ENCODE measurements around the gene RPS2.
A peak's percentile ranks its signal among the peaks of the same experiment; 100 is the strongest.
"Not testable (repeated sequence)": the region's sequence is repeated elsewhere in the genome, so short reads cannot be mapped to it uniquely, and the experiment has no call there.

The RPS2 gene

DNA sequence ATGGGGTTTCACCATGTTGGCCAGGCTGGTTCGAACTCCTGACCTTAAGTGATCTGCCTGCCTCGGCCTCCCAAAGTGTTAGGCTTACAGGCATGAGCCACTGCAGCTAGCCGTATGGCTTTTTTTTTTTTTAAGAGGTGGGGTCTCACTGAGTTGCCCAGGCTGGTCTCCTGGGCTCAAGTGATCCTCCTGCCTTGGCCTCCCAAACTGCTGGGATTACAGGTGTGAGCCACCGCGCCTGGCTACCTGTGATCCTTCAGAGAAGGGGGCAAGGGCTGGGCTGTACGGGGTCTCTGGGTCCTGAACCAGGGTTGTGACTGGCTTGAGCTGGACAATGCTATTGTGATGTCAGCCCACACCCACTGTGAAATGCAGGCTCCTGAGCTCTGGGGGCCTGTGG, 1.8 kb upstream of the RPS2 start, which contains the start of gene RNF151:
RNF151 (plus strand) TSS at position 397 of the 400 bp plus-strand sequence. CDS start 26 bp downstream, outside the sequence.
- Histone ChIP-seq H3K36me3 (ENCODE audit: low read depth) (peaks cover 34% of the 10 kb centered on the region), H3K4me3 (ENCODE audit: severe bottlenecking) (peak within 1 kb of the TSS; percentile 81), H3K9me3 (ENCODE audit: severe bottlenecking) (no peaks in the 10 kb centered on the region), H3K27ac (ENCODE audit: poor library complexity, severe bottlenecking) (peak within 1 kb of the TSS; percentile 93), H3K4me1 (ENCODE audit: insufficient read depth, poor library complexity, severe bottlenecking) (peaks cover 14% of the 10 kb centered on the region), H3K27me3 (ENCODE audit: insufficient read depth, poor library complexity, severe bottlenecking) (no peaks in the 10 kb centered on the region)
- TF ChIP-seq, protein P1, sequence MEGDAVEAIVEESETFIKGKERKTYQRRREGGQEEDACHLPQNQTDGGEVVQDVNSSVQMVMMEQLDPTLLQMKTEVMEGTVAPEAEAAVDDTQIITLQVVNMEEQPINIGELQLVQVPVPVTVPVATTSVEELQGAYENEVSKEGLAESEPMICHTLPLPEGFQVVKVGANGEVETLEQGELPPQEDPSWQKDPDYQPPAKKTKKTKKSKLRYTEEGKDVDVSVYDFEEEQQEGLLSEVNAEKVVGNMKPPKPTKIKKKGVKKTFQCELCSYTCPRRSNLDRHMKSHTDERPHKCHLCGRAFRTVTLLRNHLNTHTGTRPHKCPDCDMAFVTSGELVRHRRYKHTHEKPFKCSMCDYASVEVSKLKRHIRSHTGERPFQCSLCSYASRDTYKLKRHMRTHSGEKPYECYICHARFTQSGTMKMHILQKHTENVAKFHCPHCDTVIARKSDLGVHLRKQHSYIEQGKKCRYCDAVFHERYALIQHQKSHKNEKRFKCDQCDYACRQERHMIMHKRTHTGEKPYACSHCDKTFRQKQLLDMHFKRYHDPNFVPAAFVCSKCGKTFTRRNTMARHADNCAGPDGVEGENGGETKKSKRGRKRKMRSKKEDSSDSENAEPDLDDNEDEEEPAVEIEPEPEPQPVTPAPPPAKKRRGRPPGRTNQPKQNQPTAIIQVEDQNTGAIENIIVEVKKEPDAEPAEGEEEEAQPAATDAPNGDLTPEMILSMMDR (IDR thresholded peaks at IDR 0.05; ENCODE audit: poor library complexity, severe bottlenecking), result no peak
- DNase-seq (ENCODE audit: low spot score) (no peak), ATAC-seq (ENCODE audit: low read depth) (no peak)

DNA sequence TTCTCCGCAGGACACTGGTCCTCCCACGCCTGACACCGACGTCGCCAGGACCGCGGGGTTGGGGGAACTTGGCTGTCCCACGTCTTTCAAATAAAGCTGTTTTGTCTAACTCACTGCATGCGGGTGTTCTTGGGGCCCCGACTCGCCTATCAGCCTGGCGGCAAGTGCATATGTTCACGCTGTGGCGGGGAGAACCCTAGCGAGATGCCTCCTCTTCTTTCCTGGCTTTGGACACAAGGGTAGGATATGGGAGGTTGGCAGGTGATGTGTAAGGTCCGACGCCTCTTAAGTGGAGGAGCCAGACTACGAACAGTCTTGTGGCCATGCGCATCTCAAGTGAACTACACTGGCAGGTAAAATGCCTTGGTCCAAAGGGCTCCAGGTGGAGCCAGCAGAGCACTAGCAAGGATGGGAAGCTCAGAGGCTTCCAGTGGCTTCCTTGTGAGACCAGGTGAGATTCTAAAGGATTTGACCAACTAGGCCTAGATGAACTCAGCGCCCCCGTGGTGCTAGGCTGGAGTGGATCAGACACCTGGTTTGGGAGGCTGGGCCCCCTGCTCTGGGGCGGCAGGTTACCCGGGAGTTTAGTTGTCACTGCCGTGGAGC, 873 bp upstream of the RPS2 start:
- no peaks in the 10 kb centered on the region for H3K27me3 ChIP-seq (ENCODE audit: insufficient read depth, poor library complexity, severe bottlenecking)
- no peak for DNase-seq (ENCODE audit: low spot score)
- peak overlapping the region; percentile 81 for H3K4me3 ChIP-seq (ENCODE audit: severe bottlenecking)
- H3K27ac ChIP-seq (ENCODE audit: poor library complexity, severe bottlenecking), result peak overlapping the region; percentile 93
- peaks cover 38% of the 10 kb centered on the region for H3K36me3 ChIP-seq (ENCODE audit: low read depth)
- no peaks in the 10 kb centered on the region for H3K9me3 ChIP-seq (ENCODE audit: severe bottlenecking)
- ATAC-seq (ENCODE audit: low read depth), result no peak
- peaks cover 14% of the 10 kb centered on the region for H3K4me1 ChIP-seq (ENCODE audit: insufficient read depth, poor library complexity, severe bottlenecking)
- TF ChIP-seq, protein P1 (IDR thresholded peaks at IDR 0.05; ENCODE audit: poor library complexity, severe bottlenecking), result no peak

DNA sequence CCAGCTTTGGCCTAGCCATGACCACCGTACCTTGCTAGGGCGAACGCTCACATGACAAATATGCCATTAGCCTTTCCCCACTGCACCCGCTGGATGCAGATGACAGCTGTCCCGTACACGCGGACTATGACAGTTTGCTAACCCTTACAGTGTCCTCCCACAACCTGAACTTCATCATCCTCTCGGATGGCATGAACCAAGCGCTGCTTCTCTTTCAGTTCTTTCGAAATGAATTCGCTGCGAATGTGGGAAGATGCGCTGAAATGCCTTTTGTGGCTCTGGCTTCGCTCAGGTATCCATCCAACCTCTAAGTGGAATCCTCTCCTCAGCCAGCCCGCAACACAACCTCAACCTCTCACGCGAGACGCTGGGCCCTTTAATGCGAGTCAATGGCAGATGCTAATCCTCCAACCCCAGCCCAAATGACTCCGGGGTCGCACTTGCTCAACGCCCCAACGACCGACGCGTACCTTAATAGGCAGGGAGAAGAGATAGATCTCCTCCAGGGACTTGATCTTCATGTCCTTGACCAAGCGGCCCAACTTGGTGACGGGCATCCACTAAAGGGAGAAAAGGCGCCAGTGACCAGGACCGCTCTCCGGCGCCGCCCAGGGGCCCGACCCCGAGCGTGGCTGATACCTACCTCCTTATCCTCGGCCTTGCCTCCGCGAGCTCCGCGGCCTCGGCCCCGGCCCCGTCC, 670 bp downstream of the RPS2 start:
- H3K27me3 ChIP-seq (ENCODE audit: insufficient read depth, poor library complexity, severe bottlenecking), result no peaks in the 10 kb centered on the region
- peak overlapping the region; percentile 81 for H3K4me3 ChIP-seq (ENCODE audit: severe bottlenecking)
- H3K36me3 ChIP-seq (ENCODE audit: low read depth), result peaks cover 38% of the 10 kb centered on the region
- peaks cover 14% of the 10 kb centered on the region for H3K4me1 ChIP-seq (ENCODE audit: insufficient read depth, poor library complexity, severe bottlenecking)
- TF ChIP-seq, protein P1 (IDR thresholded peaks at IDR 0.05; ENCODE audit: poor library complexity, severe bottlenecking), result no peak
- ATAC-seq (ENCODE audit: low read depth) (no peak), DNase-seq (ENCODE audit: low spot score) (peak; percentile 35)
- peak overlapping the region; percentile 93 for H3K27ac ChIP-seq (ENCODE audit: poor library complexity, severe bottlenecking)
- H3K9me3 ChIP-seq (ENCODE audit: severe bottlenecking), result no peaks in the 10 kb centered on the region

DNA sequence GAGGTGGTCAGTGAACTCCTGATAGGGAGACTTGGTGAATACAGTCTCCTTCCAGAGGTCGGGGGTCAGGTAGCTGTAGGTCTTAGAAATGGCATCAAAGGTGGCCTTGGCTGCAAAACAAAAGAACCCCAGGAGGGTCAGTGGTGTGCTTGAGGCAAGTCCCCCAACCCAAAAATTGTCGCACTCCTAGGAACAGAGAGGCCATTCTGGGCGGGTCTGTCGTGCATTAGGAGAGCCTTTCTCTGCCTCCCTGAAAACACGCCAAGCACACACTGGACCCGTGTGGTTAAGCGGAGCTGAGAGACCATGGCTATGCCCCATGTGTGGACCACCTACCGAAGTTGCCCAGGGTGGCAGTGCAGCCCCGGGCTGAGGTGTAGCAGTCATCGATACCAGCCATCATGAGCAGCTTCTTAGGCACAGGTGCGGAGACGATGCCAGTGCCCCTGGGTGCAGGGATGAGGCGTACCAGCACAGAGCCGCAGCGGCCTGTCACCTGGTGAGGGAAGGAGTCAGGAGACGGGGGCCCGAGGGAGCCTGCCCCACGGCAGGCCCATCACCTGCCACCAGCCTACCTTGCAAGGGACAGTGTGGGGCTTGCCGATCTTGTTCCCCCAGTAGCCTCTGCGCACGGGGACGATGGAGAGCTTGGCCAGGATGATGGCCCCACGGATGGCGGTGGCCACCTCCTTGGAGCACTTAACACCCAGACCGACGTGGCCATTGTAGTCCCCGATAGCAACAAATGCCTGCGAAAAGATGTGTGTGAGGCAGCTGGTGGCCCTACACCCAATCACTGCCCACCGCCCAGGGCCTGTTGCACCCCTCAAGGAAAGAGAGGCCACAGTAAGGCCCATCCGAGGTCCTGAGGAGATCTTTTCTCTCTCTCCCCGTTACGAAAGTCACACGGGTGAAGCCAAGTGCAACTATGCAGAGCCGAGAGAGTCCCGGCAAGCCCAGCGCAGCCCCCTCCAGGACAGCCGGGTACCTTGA, 2.2 kb downstream of the RPS2 start:
- not testable (repeated sequence) for H3K9me3 ChIP-seq (ENCODE audit: severe bottlenecking); H3K27me3 ChIP-seq (ENCODE audit: insufficient read depth, poor library complexity, severe bottlenecking); ATAC-seq (ENCODE audit: low read depth)
- Histone ChIP-seq H3K27ac (ENCODE audit: poor library complexity, severe bottlenecking) (peak overlapping the region; percentile 93), H3K4me1 (ENCODE audit: insufficient read depth, poor library complexity, severe bottlenecking) (peaks cover 14% of the 10 kb centered on the region), H3K4me3 (ENCODE audit: severe bottlenecking) (peak overlapping the region; percentile 81), H3K36me3 (ENCODE audit: low read depth) (peaks cover 38% of the 10 kb centered on the region)
- DNase-seq (ENCODE audit: low spot score), result peak; percentile 50

DNA sequence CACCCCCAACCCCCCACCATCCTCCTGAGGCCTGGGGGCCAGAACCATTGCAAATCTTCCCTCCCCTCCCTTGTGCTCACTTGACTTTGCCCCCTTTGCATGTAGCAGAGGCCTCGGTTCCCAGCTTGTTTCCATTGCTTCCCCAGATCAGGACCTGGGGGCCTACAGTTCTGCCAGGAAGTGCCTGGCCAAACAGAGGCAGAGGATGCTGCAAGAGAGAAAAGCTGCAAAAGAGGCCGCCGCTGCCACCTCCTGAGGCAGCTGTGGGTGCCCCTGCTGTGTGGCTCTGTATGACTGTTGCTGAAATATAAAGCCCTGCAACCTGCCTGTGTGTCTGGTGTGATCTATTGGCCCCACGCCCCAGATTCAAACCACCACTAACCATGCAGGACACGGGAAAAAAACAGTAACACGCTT, 3.0 kb downstream of the RPS2 start:
- DNase-seq (ENCODE audit: low spot score) (peak; percentile 59), ATAC-seq (ENCODE audit: low read depth) (peak; percentile 0; the same call in 2 of the 3 replicates)
- H3K27me3 ChIP-seq (ENCODE audit: insufficient read depth, poor library complexity, severe bottlenecking), result no peaks in the 10 kb centered on the region
- no peaks in the 10 kb centered on the region for H3K9me3 ChIP-seq (ENCODE audit: severe bottlenecking)
- H3K27ac ChIP-seq (ENCODE audit: poor library complexity, severe bottlenecking), result peak overlapping the region; percentile 93
- no peak overlapping the region for H3K4me3 ChIP-seq (ENCODE audit: severe bottlenecking)
- H3K36me3 ChIP-seq (ENCODE audit: low read depth), result peaks cover 38% of the 10 kb centered on the region
- TF ChIP-seq, protein P1 (IDR thresholded peaks at IDR 0.05; ENCODE audit: poor library complexity, severe bottlenecking), result no peak
- peaks cover 14% of the 10 kb centered on the region for H3K4me1 ChIP-seq (ENCODE audit: insufficient read depth, poor library complexity, severe bottlenecking)
